ENCODE measurements around the gene NOS3.

The NOS3 gene

GRCh38 chr7:150952331-150953050 lies 38.3 kb upstream of the NOS3 start:
- DNase-seq (ENCODE audit: low spot score) = no peak

GRCh38 chr7:150953061-150953997 lies 37.5 kb upstream of the NOS3 start:
- no peak for DNase-seq (ENCODE audit: low spot score)

GRCh38 chr7:150954201-150954985 lies 36.4 kb upstream of the NOS3 start:
- DNase-seq (ENCODE audit: low spot score) = no peak

GRCh38 chr7:150954986-150955518 lies 35.8 kb upstream of the NOS3 start:
- DNase-seq (ENCODE audit: low spot score) = no peak

- DNase-seq (ENCODE audit: low spot score) = no peak
Observed at GRCh38 chr7:150955519-150956394, 35.1 kb upstream of the NOS3 start.

GRCh38 chr7:150956395-150957132 lies 34.3 kb upstream of the NOS3 start:
- DNase-seq (ENCODE audit: low spot score) = no peak

GRCh38 chr7:150957133-150958020 lies 33.4 kb upstream of the NOS3 start:
- DNase-seq (ENCODE audit: low spot score) = no peak

- no peak for DNase-seq (ENCODE audit: low spot score)
Observed at GRCh38 chr7:150958062-150958552, 32.7 kb upstream of the NOS3 start.

- DNase-seq (ENCODE audit: low spot score) = no peak
Observed at GRCh38 chr7:150958597-150958996, 32.2 kb upstream of the NOS3 start.

- no peak for DNase-seq (ENCODE audit: low spot score)
Observed at GRCh38 chr7:150959081-150959480, 31.7 kb upstream of the NOS3 start.

GRCh38 chr7:150959739-150960734 lies 30.8 kb upstream of the NOS3 start:
- DNase-seq (ENCODE audit: low spot score) = no peak

GRCh38 chr7:150961510-150962289 lies 29.1 kb upstream of the NOS3 start:
- DNase-seq (ENCODE audit: low spot score) = no peak

- no peak for DNase-seq (ENCODE audit: low spot score)
Observed at GRCh38 chr7:150962290-150962552, 28.6 kb upstream of the NOS3 start.

GRCh38 chr7:150962553-150963399 lies 28.0 kb upstream of the NOS3 start:
- DNase-seq (ENCODE audit: low spot score) = no peak

- DNase-seq (ENCODE audit: low spot score) = no peak
Observed at GRCh38 chr7:150963707-150964559, 26.9 kb upstream of the NOS3 start.
